ENCODE measurements around the gene FYN. TPM values are rescaled to one million over a fixed set of nuclear protein-coding genes. Genes with fewer than 3 reads are reported as not detected.

FYN gene
- total RNA-seq, 1 experiment from 2014 or later: 37.8 TPM

DNA sequence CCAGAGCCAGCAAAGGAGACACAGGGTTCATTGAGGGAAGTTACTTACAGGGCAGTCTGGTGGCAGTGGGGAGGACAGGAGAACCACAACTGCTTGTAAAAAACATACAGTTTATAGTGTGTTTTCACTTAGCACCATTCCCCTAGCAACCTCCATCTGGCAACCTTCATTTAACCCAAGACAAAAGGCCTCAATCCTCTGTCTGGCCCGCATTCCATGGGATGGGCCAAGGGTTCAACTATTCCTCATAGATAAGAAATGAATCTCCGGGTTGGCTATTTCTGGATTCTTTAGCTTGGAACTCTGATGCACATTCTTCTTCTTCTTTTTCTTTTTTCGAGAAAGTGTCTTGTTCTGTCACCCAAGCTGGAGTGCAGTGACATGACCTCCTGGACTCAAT is 26.3 kb upstream of the FYN start:
- Mint-ChIP-seq H3K4me1 (ENCODE audit: insufficient read depth, unreplicated experiment) (no peaks in the 10 kb centered on the region), H3K27me3 (ENCODE audit: insufficient read depth, unreplicated experiment) (no peaks in the 10 kb centered on the region), H3K27ac (ENCODE audit: low read depth, unreplicated experiment) (no peak overlapping the region), H3K36me3 (ENCODE audit: insufficient read depth, unreplicated experiment) (peaks cover 7% of the 10 kb centered on the region), H3K4me3 (ENCODE audit: unreplicated experiment) (no peak overlapping the region), H3K9me3 (ENCODE audit: unreplicated experiment) (no peaks in the 10 kb centered on the region)
- DNase-seq (ENCODE audit: unreplicated experiment): no peak
- intact Hi-C loops (cut with micrococcal nuclease): no loop called here
- POLR2A ChIA-PET: interaction anchor here (0.6 to 1.0 kb wide), 2 partner anchors 10 to 140 kb away, joined by 3 read pairs; no protein-coding TSS in a partner anchor
- CTCF ChIA-PET: no interaction called here
- no TSS peak for BruUV-seq (replicated peaks)
- TF ChIP-seq, protein P1, sequence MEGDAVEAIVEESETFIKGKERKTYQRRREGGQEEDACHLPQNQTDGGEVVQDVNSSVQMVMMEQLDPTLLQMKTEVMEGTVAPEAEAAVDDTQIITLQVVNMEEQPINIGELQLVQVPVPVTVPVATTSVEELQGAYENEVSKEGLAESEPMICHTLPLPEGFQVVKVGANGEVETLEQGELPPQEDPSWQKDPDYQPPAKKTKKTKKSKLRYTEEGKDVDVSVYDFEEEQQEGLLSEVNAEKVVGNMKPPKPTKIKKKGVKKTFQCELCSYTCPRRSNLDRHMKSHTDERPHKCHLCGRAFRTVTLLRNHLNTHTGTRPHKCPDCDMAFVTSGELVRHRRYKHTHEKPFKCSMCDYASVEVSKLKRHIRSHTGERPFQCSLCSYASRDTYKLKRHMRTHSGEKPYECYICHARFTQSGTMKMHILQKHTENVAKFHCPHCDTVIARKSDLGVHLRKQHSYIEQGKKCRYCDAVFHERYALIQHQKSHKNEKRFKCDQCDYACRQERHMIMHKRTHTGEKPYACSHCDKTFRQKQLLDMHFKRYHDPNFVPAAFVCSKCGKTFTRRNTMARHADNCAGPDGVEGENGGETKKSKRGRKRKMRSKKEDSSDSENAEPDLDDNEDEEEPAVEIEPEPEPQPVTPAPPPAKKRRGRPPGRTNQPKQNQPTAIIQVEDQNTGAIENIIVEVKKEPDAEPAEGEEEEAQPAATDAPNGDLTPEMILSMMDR (IDR thresholded peaks at IDR 0.05; ENCODE audit: unreplicated experiment): no peak

DNA sequence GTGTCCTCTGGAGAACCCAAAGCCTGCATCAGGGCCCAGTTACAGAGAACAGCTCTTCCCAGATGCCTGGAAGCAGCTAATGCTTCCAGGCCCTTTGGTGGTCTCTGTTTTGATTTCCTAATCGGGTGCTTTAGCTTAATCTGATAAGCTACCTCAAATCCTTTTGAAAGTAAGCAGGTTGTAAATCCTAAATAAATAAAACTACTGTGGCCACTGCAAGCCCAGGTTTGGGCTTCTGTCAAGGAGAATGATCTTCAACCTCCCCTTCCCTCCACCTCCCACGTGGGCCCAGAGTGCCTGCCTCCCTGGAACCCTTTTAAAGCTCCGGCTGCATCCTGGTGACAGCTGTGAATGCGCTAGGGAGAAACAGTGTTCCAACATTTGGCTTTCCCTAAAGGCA is 25.2 kb upstream of the FYN start:
- H3K27ac Mint-ChIP-seq (ENCODE audit: low read depth, unreplicated experiment): no peak overlapping the region
- ChIA-PET CTCF (interaction anchor here (0.7 to 1.1 kb wide), 2 partner anchors 55 to 199 kb away, joined by 3 read pairs; no protein-coding TSS in a partner anchor), POLR2A (interaction anchor here (1.2 kb wide), 1 partner anchor 26 kb away, joined by 3 read pairs; no protein-coding TSS in a partner anchor)
- no peaks in the 10 kb centered on the region for H3K4me1 Mint-ChIP-seq (ENCODE audit: insufficient read depth, unreplicated experiment)
- peaks cover 7% of the 10 kb centered on the region for H3K36me3 Mint-ChIP-seq (ENCODE audit: insufficient read depth, unreplicated experiment)
- DNase-seq (ENCODE audit: unreplicated experiment): no peak
- no peaks in the 10 kb centered on the region for H3K27me3 Mint-ChIP-seq (ENCODE audit: insufficient read depth, unreplicated experiment)
- TF ChIP-seq, protein P1 (IDR thresholded peaks at IDR 0.05; ENCODE audit: unreplicated experiment): no peak
- no peak overlapping the region for H3K4me3 Mint-ChIP-seq (ENCODE audit: unreplicated experiment)
- BruUV-seq (replicated peaks): no TSS peak
- H3K9me3 Mint-ChIP-seq (ENCODE audit: unreplicated experiment): no peaks in the 10 kb centered on the region
- intact Hi-C loops (cut with micrococcal nuclease): no loop called here

DNA sequence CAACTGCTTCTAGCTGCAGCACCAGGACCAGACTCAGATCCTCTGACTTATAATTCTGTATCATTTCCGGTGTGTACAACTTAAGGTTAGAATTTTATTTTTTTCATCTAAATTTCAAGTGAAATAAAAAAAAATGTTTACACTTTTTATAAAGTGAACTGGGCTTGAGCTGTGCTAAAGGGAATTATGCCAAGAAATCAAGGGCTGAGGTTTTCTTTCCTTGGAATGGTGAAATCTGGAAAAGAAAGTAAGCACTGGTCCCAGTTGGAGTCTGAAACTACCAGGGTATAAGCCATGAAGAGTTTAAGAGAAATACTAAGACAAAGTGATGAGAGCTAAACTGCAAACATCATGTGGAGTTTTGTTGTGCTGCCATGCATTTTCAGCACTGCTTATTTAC is 21.7 kb upstream of the FYN start:
- TF ChIP-seq, protein P1 (IDR thresholded peaks at IDR 0.05; ENCODE audit: unreplicated experiment): no peak
- Mint-ChIP-seq H3K27me3 (ENCODE audit: insufficient read depth, unreplicated experiment) (no peaks in the 10 kb centered on the region), H3K36me3 (ENCODE audit: insufficient read depth, unreplicated experiment) (peaks cover 7% of the 10 kb centered on the region), H3K9me3 (ENCODE audit: unreplicated experiment) (no peaks in the 10 kb centered on the region), H3K4me1 (ENCODE audit: insufficient read depth, unreplicated experiment) (no peaks in the 10 kb centered on the region), H3K4me3 (ENCODE audit: unreplicated experiment) (no peak overlapping the region), H3K27ac (ENCODE audit: low read depth, unreplicated experiment) (no peak overlapping the region)
- no TSS peak for BruUV-seq (replicated peaks)
- DNase-seq (ENCODE audit: unreplicated experiment): no peak
- intact Hi-C loops (cut with micrococcal nuclease): no loop called here
- ChIA-PET POLR2A (no interaction called here), CTCF (no interaction called here)

DNA sequence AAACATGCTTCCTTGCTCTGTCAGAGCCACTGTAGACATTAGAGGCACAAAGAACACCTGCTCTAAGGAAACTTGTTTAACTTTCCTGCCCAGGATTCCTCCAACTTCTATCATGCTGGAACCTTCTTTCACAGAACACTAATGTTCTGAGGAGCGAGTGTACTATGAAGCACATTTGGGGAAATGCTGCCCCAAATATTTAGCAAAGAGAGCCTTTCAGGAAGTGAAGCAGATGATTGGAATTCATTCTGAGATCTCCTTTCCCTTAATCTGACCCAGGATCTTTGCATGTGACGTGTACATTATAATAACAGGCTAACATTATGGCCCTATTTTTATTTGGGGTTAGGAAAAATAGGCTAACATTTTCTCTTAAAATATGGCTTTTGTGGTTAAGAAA is 21.0 kb upstream of the FYN start:
- intact Hi-C loops (cut with micrococcal nuclease): no loop called here
- Mint-ChIP-seq H3K27ac (ENCODE audit: low read depth, unreplicated experiment) (no peak overlapping the region), H3K4me3 (ENCODE audit: unreplicated experiment) (no peak overlapping the region), H3K9me3 (ENCODE audit: unreplicated experiment) (no peaks in the 10 kb centered on the region), H3K36me3 (ENCODE audit: insufficient read depth, unreplicated experiment) (peaks cover under 1% of the 10 kb centered on the region), H3K27me3 (ENCODE audit: insufficient read depth, unreplicated experiment) (no peaks in the 10 kb centered on the region), H3K4me1 (ENCODE audit: insufficient read depth, unreplicated experiment) (no peaks in the 10 kb centered on the region)
- ChIA-PET CTCF (interaction anchor here (0.6 kb wide), 1 partner anchor 149 kb away, joined by 3 read pairs; no protein-coding TSS in a partner anchor), POLR2A (no interaction called here)
- TF ChIP-seq, protein P1 (IDR thresholded peaks at IDR 0.05; ENCODE audit: unreplicated experiment): no peak
- no TSS peak for BruUV-seq (replicated peaks)
- peak; percentile 19 for DNase-seq (ENCODE audit: unreplicated experiment)
